Liver (tissue), 9 donors: ENCODE data around the gene PHF3. TPM values are rescaled to one million over a fixed set of nuclear protein-coding genes. Genes with fewer than 3 reads are reported as not detected.
A peak's percentile ranks its signal among the peaks of the same experiment; 100 is the strongest.

Experiments
- DNase-seq: peaks from one replicate; pipeline ENCODE4 v3.0.0-alpha.2; 2017; ENCODE audit warnings: low spot score
- H3K27ac ChIP-seq, 2 donors: one replicate each; pipeline ENCODE4 v1.7.0; 2013; ENCODE audit warnings: inconsistent platforms in 2 of 2, low read length in 2 of 2, control low read depth in 1 of 2, low read depth in 1 of 2, mild to moderate bottlenecking in 1 of 2
- H3K27me3 ChIP-seq, 4 donors: one replicate each; pipeline versions ENCODE4 v1.6.1 to v1.7.0; 2013; ENCODE audit warnings: low read length in 3 of 4, inconsistent platforms in 1 of 4, mild to moderate bottlenecking in 1 of 4, moderate library complexity in 1 of 4; ENCODE audit not compliant: control insufficient read depth in 4 of 4, insufficient read depth in 4 of 4
- H3K36me3 ChIP-seq, 4 donors: one replicate each; pipeline versions ENCODE4 v1.6.1 to v1.7.0; 2013; ENCODE audit warnings: low read length in 3 of 4, mild to moderate bottlenecking in 3 of 4, low read depth in 1 of 4, moderate library complexity in 1 of 4; ENCODE audit not compliant: control insufficient read depth in 4 of 4, insufficient read depth in 3 of 4
- H3K4me1 ChIP-seq, 4 donors: one replicate each; pipeline versions ENCODE4 v1.6.1 to v1.7.0; 2013; ENCODE audit warnings: low read length in 3 of 4, mild to moderate bottlenecking in 3 of 4, moderate library complexity in 1 of 4; ENCODE audit not compliant: control insufficient read depth in 4 of 4, insufficient read depth in 4 of 4
- H3K4me3 ChIP-seq, 3 donors: one replicate each; pipeline versions ENCODE4 v1.6.1 to v1.7.0; 2013; ENCODE audit warnings: low read length in 3 of 3, control low read depth in 1 of 3, low read depth in 1 of 3, mild to moderate bottlenecking in 1 of 3
- H3K9ac ChIP-seq, 2 donors: one replicate each; pipeline ENCODE4 v1.7.0; 2013; ENCODE audit warnings: low read length in 2 of 2, mild to moderate bottlenecking in 2 of 2, moderate library complexity in 2 of 2, control low read depth in 1 of 2, low read depth in 1 of 2
- H3K9me3 ChIP-seq, 4 donors: one replicate each; pipeline versions ENCODE4 v1.6.1 to v1.7.0; 2013; ENCODE audit warnings: low read length in 3 of 4; ENCODE audit not compliant: control insufficient read depth in 4 of 4
- ATF3 ChIP-seq: IDR thresholded peaks from 2 replicates; pipeline ENCODE4 v1.6.1; 2016; ENCODE audit warnings: antibody characterized with exemption
- CTCF ChIP-seq: fragments of 150-350 bp; IDR thresholded peaks from 2 replicates; pipeline ENCODE4 v1.5.1; 2017; ENCODE audit warnings: improper control_type of control experiment, low read depth, low read length; ENCODE audit not compliant: missing input control
- EGR1 ChIP-seq, 2 donors: IDR thresholded peaks; 2 replicates each; pipeline ENCODE4 v1.6.1; 2016 to 2018; ENCODE audit warnings: antibody characterized with exemption in 2 of 2, low read depth in 2 of 2
- FOXA1 ChIP-seq: IDR thresholded peaks from 2 replicates; pipeline ENCODE4 v1.6.1; 2016; ENCODE audit warnings: antibody characterized with exemption
- FOXA2 ChIP-seq: IDR thresholded peaks from 2 replicates; pipeline ENCODE4 v1.6.1; 2016; ENCODE audit warnings: antibody characterized with exemption
- GABPA ChIP-seq, 2 donors: IDR thresholded peaks in 1 of 2; conservative IDR thresholded peaks in 1 of 2; 2 replicates each; pipeline ENCODE4 v1.6.1; 2016; ENCODE audit warnings: antibody characterized with exemption in 2 of 2, mild to moderate bottlenecking in 1 of 2, moderate library complexity in 1 of 2
- HNF4A ChIP-seq, 2 donors: conservative IDR thresholded peaks; 2 replicates each; pipeline ENCODE4 v1.6.1; 2016; ENCODE audit warnings: antibody characterized with exemption in 2 of 2, mild to moderate bottlenecking in 2 of 2
- HNF4G ChIP-seq: IDR thresholded peaks from 2 replicates; pipeline ENCODE4 v1.6.1; 2016; ENCODE audit warnings: antibody characterized with exemption
- JUND ChIP-seq, 2 donors: IDR thresholded peaks; 2 replicates each; pipeline ENCODE4 v1.6.1; 2016; ENCODE audit warnings: antibody characterized with exemption in 2 of 2
- MAX ChIP-seq: IDR thresholded peaks from 2 replicates; pipeline ENCODE4 v1.6.1; 2016; ENCODE audit warnings: antibody characterized with exemption
- NR2F2 ChIP-seq: IDR thresholded peaks from 2 replicates; pipeline ENCODE4 v1.6.1; 2016; ENCODE audit warnings: antibody characterized with exemption
- RAD21 ChIP-seq, 2 donors: IDR thresholded peaks; 2 replicates each; pipeline ENCODE4 v1.6.1; 2016; ENCODE audit warnings: antibody characterized with exemption in 2 of 2, mild to moderate bottlenecking in 2 of 2
- REST ChIP-seq: IDR thresholded peaks from 2 replicates; pipeline ENCODE4 v1.6.1; 2016; ENCODE audit warnings: antibody characterized with exemption, mild to moderate bottlenecking
- RXRA ChIP-seq, 2 donors: IDR thresholded peaks; 2 replicates each; pipeline ENCODE4 v1.6.1; 2017 to 2018; ENCODE audit warnings: antibody characterized with exemption in 2 of 2, mild to moderate bottlenecking in 1 of 2
- SP1 ChIP-seq: IDR thresholded peaks from 2 replicates; pipeline ENCODE4 v1.6.1; 2018; ENCODE audit warnings: antibody characterized with exemption, mild to moderate bottlenecking
- TAF1 ChIP-seq: conservative IDR thresholded peaks from 2 replicates; pipeline ENCODE4 v1.6.1; 2016; ENCODE audit warnings: antibody characterized with exemption, mild to moderate bottlenecking
- YY1 ChIP-seq: IDR thresholded peaks from 2 replicates; pipeline ENCODE4 v1.6.1; 2016; ENCODE audit warnings: antibody characterized with exemption, mild to moderate bottlenecking
- ZBTB33 ChIP-seq: IDR thresholded peaks from 2 replicates; pipeline ENCODE4 v1.6.1; 2016; ENCODE audit warnings: antibody characterized with exemption
- WGBS: extraction: QIAGEN DNeasy Blood & Tissue Kit; methylation state at CpG from one replicate; pipeline ENCODE4 v1.1.7; 2013; 5-methylcytosine and 5-hydroxymethylcytosine counted together
- polyA plus RNA-seq, 2 donors: library from polyadenylated mRNA; stranded (reverse) in 1 of 2; unstranded in 1 of 2; fragments of 200-250 nt in 1 of 2; fragments of >200 nt in 1 of 2; fragmentation: Nextera tagmentation in 1 of 2; extraction: Ambion mirVana in 1 of 2; gene quantifications; one replicate each; pipeline versions ENCODE4 v1.2.1 to v1.2.3, GENCODE V29; 2013 to 2015
- total RNA-seq, 2 donors: library from RNA; depleted of rRNA; stranded (reverse); fragments of >200 nt; gene quantifications; one replicate each; pipeline ENCODE4 v1.2.3, GENCODE V29; 2014
- donor health status: healthy.
- donor health status: healthy.
- donor health status: healthy.
- donor health status: healthy.
- donor health status: healthy.

PHF3 gene
- total and polyA plus RNA-seq, 4 donors, result 7.7 to 38.9 (median 25.1) TPM

- H3K27me3 ChIP-seq, result no peaks in the 10 kb centered on the region
- no peak overlapping the region for H3K9ac ChIP-seq
- no peaks in the 10 kb centered on the region for H3K9me3 ChIP-seq
- 66% methylated on average over 1 of the region's 1 CpG for WGBS
- no peak for TF ChIP-seq TAF1
- no peak for TF ChIP-seq YY1
- TF ChIP-seq HNF4A (conservative IDR thresholded peaks at IDR 0.05), result peak in 1 of 2 donors; percentile 28
- H3K4me1 ChIP-seq, result peaks cover 0 to 51% (median 11%) of the 10 kb centered on the region in 4 donors
- no peak for DNase-seq
- peaks cover 0 to 1% (median 0%) of the 10 kb centered on the region in 4 donors for H3K36me3 ChIP-seq
- peak overlapping the region; percentile 8 to 45 for H3K27ac ChIP-seq
- H3K4me3 ChIP-seq, result no peak overlapping the region
These were observed 39.5 kb downstream of the PHF3 start for GRCh38 chr6:63675138-63675537.

GRCh38 chr6:63676412-63677114 is 41.0 kb downstream of the PHF3 start:
- Histone ChIP-seq H3K27me3 (no peaks in the 10 kb centered on the region), H3K9ac (no peak overlapping the region), H3K36me3 (peaks cover 0 to 1% (median 0%) of the 10 kb centered on the region in 4 donors), H3K9me3 (no peaks in the 10 kb centered on the region), H3K27ac (peak overlapping the region; percentile 75 to 87), H3K4me3 (no peak overlapping the region), H3K4me1 (peaks cover 0 to 45% (median 10%) of the 10 kb centered on the region in 4 donors)
- TF ChIP-seq SP1 (no peak), ATF3 (no peak), CTCF (no peak), ZBTB33 (no peak), NR2F2 (no peak), RXRA (IDR thresholded peaks at IDR 0.05) (no peak), RAD21 (IDR thresholded peaks at IDR 0.05) (no peak), MAX (no peak), YY1 (no peak), FOXA1 (no peak), JUND (IDR thresholded peaks at IDR 0.05) (no peak), EGR1 (IDR thresholded peaks at IDR 0.05; ENCODE audit: low read depth in 2 of 2) (no peak), GABPA (IDR thresholded peaks at IDR 0.05 in 1 of 2, conservative IDR thresholded peaks at IDR 0.05 in 1 of 2) (no peak), TAF1 (no peak), FOXA2 (no peak), HNF4A (conservative IDR thresholded peaks at IDR 0.05) (no peak), HNF4G (no peak), REST (no peak)
- WGBS, result 91% methylated on average over 3 of the region's 3 CpGs
- DNase-seq, result no peak
